ENCODE results near the gene KTN1. TPM values are rescaled to one million over a fixed set of nuclear protein-coding genes. Genes with fewer than 3 reads are reported as not detected.

KTN1 gene
- polyA plus RNA-seq, 1 donor from 2014 or later: 95.0 TPM

- Histone ChIP-seq H3K27ac (ENCODE audit: low read length) (no peak overlapping the region), H3K4me2 (ENCODE audit: low read length) (no peak overlapping the region), H3K79me2 (replicated peaks; ENCODE audit: insufficient read depth, low read length) (no peaks in the 10 kb centered on the region), H3K9me2 (ENCODE audit: insufficient read depth, low read length) (no peaks in the 10 kb centered on the region), H3K4me3 (ENCODE audit: low read length) (no peak overlapping the region), H3K9me3 (ENCODE audit: low read length) (no peaks in the 10 kb centered on the region), H3K27me3 (ENCODE audit: insufficient read depth, low read depth, low read length) (no peaks in the 10 kb centered on the region), H3K36me3 (ENCODE audit: insufficient read depth, low read length) (no peaks in the 10 kb centered on the region), H3K9ac (ENCODE audit: low read length) (no peak overlapping the region), H3F3A (ENCODE audit: insufficient read depth, low read length, poor library complexity, severe bottlenecking) (no peaks in the 10 kb centered on the region), H2AFZ (ENCODE audit: low read depth, low read length) (no peak overlapping the region), H4K20me1 (ENCODE audit: insufficient read depth) (no peaks in the 10 kb centered on the region)
- TF ChIP-seq CTCF (IDR thresholded peaks at IDR 0.05; ENCODE audit: poor library complexity, severe bottlenecking) (no peak), MXI1 (conservative IDR thresholded peaks at IDR 0.05; ENCODE audit: poor library complexity, severe bottlenecking) (no peak), EZH2 (IDR thresholded peaks at IDR 0.05; ENCODE audit: borderline replicate concordance, insufficient read depth, low read length, poor library complexity, severe bottlenecking) (no peak), POLR2AphosphoS5 (IDR thresholded peaks at IDR 0.05) (no peak), TAF1 (IDR thresholded peaks at IDR 0.05; ENCODE audit: low read depth) (no peak), REST (IDR thresholded peaks at IDR 0.05; ENCODE audit: borderline replicate concordance) (no peak), SMC3 (conservative IDR thresholded peaks at IDR 0.05; ENCODE audit: poor library complexity) (no peak), RAD21 (conservative IDR thresholded peaks at IDR 0.05) (no peak), EP300 (conservative IDR thresholded peaks at IDR 0.05; ENCODE audit: poor library complexity, severe bottlenecking) (no peak)
Measured at GRCh38 chr14:55710506-55711041, 130.6 kb downstream of the KTN1 start.

GRCh38 chr14:55711175-55711811 lies 131.3 kb downstream of the KTN1 start:
- no peaks in the 10 kb centered on the region for H3F3A ChIP-seq (ENCODE audit: insufficient read depth, low read length, poor library complexity, severe bottlenecking)
- H3K9ac ChIP-seq (ENCODE audit: low read length): no peak overlapping the region
- no peaks in the 10 kb centered on the region for H3K27me3 ChIP-seq (ENCODE audit: insufficient read depth, low read depth, low read length)
- no peak overlapping the region for H3K27ac ChIP-seq (ENCODE audit: low read length)
- H3K36me3 ChIP-seq (ENCODE audit: insufficient read depth, low read length): no peaks in the 10 kb centered on the region
- H3K9me3 ChIP-seq (ENCODE audit: low read length): no peaks in the 10 kb centered on the region
- no peak overlapping the region for H3K4me2 ChIP-seq (ENCODE audit: low read length)
- H4K20me1 ChIP-seq (ENCODE audit: insufficient read depth): no peaks in the 10 kb centered on the region
- no peaks in the 10 kb centered on the region for H3K9me2 ChIP-seq (ENCODE audit: insufficient read depth, low read length)
- H2AFZ ChIP-seq (ENCODE audit: low read depth, low read length): no peak overlapping the region
- H3K4me3 ChIP-seq (ENCODE audit: low read length): no peak overlapping the region
- no peaks in the 10 kb centered on the region for H3K79me2 ChIP-seq (replicated peaks; ENCODE audit: insufficient read depth, low read length)
- TF ChIP-seq EP300 (conservative IDR thresholded peaks at IDR 0.05; ENCODE audit: poor library complexity, severe bottlenecking): no peak
- no peak for TF ChIP-seq CTCF (IDR thresholded peaks at IDR 0.05; ENCODE audit: poor library complexity, severe bottlenecking)
- TF ChIP-seq MXI1 (conservative IDR thresholded peaks at IDR 0.05; ENCODE audit: poor library complexity, severe bottlenecking): no peak
- TF ChIP-seq EZH2 (IDR thresholded peaks at IDR 0.05; ENCODE audit: borderline replicate concordance, insufficient read depth, low read length, poor library complexity, severe bottlenecking): no peak
- TF ChIP-seq POLR2AphosphoS5 (IDR thresholded peaks at IDR 0.05): no peak
- TF ChIP-seq RAD21 (conservative IDR thresholded peaks at IDR 0.05): no peak
- no peak for TF ChIP-seq TAF1 (IDR thresholded peaks at IDR 0.05; ENCODE audit: low read depth)

Measured in neural cell (in vitro differentiated cells).